GM12878 (cell line): ENCODE data around the gene YTHDF1. TPM values are rescaled to one million over a fixed set of nuclear protein-coding genes. Genes with fewer than 3 reads are reported as not detected.

Source experiments
- ATAC-seq: fragments of 200-7000 bp; cut with Tn5 transposase; 3 replicates; pipeline ENCODE4 v1.9.1; 2020; ENCODE audit warnings: mild to moderate bottlenecking, moderate library complexity
- BruUV-seq: library from RNA; stranded (reverse); fragments of 400-500 nt; replicated peaks from 2 replicates; lab custom pipeline; 2021; lab: Mats Ljungman, UMichigan
- CTCF ChIA-PET: fragments of 300-600 bp; sonication (Branson Sonifier 250); formaldehyde crosslinking; extraction: SDS; loops from one replicate; lab custom pipeline; 2021; ENCODE audit warnings: inconsistent platforms; lab: Yijun Ruan, JAX
- POLR2A ChIA-PET: fragments of 350-600 bp; formaldehyde crosslinking; extraction: SDS; loops from one replicate; lab custom pipeline; 2021; ENCODE audit warnings: inconsistent platforms; lab: Charles Lee
- RAD21 ChIA-PET: fragments of 300-600 bp; sonication (Branson Sonifier 250); formaldehyde crosslinking; loops from one replicate; lab custom pipeline; 2023; ENCODE audit warnings: antibody characterized with exemption; ENCODE audit not compliant: unreplicated experiment; lab: Charles Lee
- SMC1A ChIA-PET: fragments of 300-600 bp; sonication (Branson Sonifier 250); formaldehyde crosslinking; loops from one replicate; lab custom pipeline; 2023; ENCODE audit not compliant: unreplicated experiment, uncharacterized antibody; lab: Charles Lee
- DNase-seq: peaks from one replicate; pipeline ENCODE4 v3.0.0-alpha.2; 2011; ENCODE audit warnings: low read depth, low spot score
- FAIRE-seq: peaks from 3 replicates; lab custom pipeline; 2011; peaks lifted over from hg19 to GRCh38; lab: Jason Lieb, UNC
- H2AFZ ChIP-seq: 2 replicates; pipeline ENCODE4 v1.6.0; 2011; ENCODE audit warnings: low read depth, low read length, control low read depth; ENCODE audit not compliant: control insufficient read depth
- H3K27ac ChIP-seq: 2 replicates; pipeline ENCODE4 v1.5.1; 2011; ENCODE audit warnings: control low read depth; ENCODE audit not compliant: control insufficient read depth, insufficient read depth
- H3K27me3 ChIP-seq, 2 experiments: replicated peaks in 1 of 2; 2 replicates each; pipeline versions ENCODE4 v1.6.0 to v1.6.1; 2011; ENCODE audit warnings: low read length in 1 of 2; ENCODE audit not compliant: control insufficient read depth in 2 of 2, insufficient read depth in 2 of 2
- H3K36me3 ChIP-seq, 2 experiments: 2 replicates each; pipeline ENCODE4 v1.5.1; 2011; ENCODE audit warnings: low read length in 1 of 2; ENCODE audit not compliant: control insufficient read depth in 2 of 2, insufficient read depth in 2 of 2
- H3K4me1 ChIP-seq: 2 replicates; pipeline ENCODE4 v1.6.1; 2011; ENCODE audit warnings: mild to moderate bottlenecking, low read length, moderate library complexity, mixed read lengths; ENCODE audit not compliant: control insufficient read depth, insufficient read depth
- H3K4me2 ChIP-seq: 2 replicates; pipeline ENCODE4 v1.6.0; 2011; ENCODE audit warnings: control low read depth; ENCODE audit not compliant: control insufficient read depth, insufficient read depth
- H3K4me3 ChIP-seq: fragments of 200-600 bp; sonication (generic); 2 replicates; pipeline ENCODE4 v1.5.1; 2016
- H3K79me2 ChIP-seq: 2 replicates; pipeline ENCODE4 v1.6.0; 2011; ENCODE audit warnings: low read length; ENCODE audit not compliant: control insufficient read depth, insufficient read depth
- H3K9ac ChIP-seq: 2 replicates; pipeline ENCODE4 v1.8.0; 2011; ENCODE audit warnings: low read length, control low read depth, mixed read lengths; ENCODE audit not compliant: control insufficient read depth, insufficient read depth
- H3K9me3 ChIP-seq: replicated peaks from 3 replicates; pipeline ENCODE4 v1.5.1; 2011; ENCODE audit warnings: mild to moderate bottlenecking, low read length; ENCODE audit not compliant: control insufficient read depth, insufficient read depth
- H4K20me1 ChIP-seq: 2 replicates; pipeline ENCODE4 v1.6.0; 2011; ENCODE audit not compliant: control insufficient read depth, insufficient read depth
- CEBPZ ChIP-seq: fragments of 150-350 bp; IDR thresholded peaks from 2 replicates; pipeline ENCODE4 v1.6.1; 2016; ENCODE audit warnings: low read depth, low read length
- E4F1 ChIP-seq: fragments of 450-650 bp; IDR thresholded peaks from 2 replicates; pipeline ENCODE4 v1.6.1; 2018; ENCODE audit warnings: borderline replicate concordance, mild to moderate bottlenecking; ENCODE audit not compliant: partially characterized antibody
- EED ChIP-seq: sonication (generic); IDR thresholded peaks from 2 replicates; pipeline ENCODE4 v1.6.1; 2016; ENCODE audit warnings: antibody characterized with exemption, low read depth
- ESRRA ChIP-seq: IDR thresholded peaks from 2 replicates; pipeline ENCODE4 v1.6.1; 2012; ENCODE audit warnings: mild to moderate bottlenecking, low read length, improper control_type of control experiment
- JUND ChIP-seq: IDR thresholded peaks from 2 replicates; pipeline ENCODE4 v1.6.1; 2012; ENCODE audit warnings: low read depth, mild to moderate bottlenecking, low read length, improper control_type of control experiment, moderate library complexity
- RAD51 ChIP-seq: fragments of 450-650 bp; IDR thresholded peaks from 2 replicates; pipeline ENCODE4 v1.6.1; 2016; ENCODE audit warnings: moderate library complexity, mild to moderate bottlenecking, inconsistent platforms
- SMC3 ChIP-seq: IDR thresholded peaks from 2 replicates; pipeline ENCODE4 v1.6.1; 2011; ENCODE audit warnings: low read length, improper control_type of control experiment, borderline replicate concordance
- SP1 ChIP-seq: IDR thresholded peaks from one replicate; pipeline ENCODE4 v1.6.1; 2011; ENCODE audit warnings: low read depth, low read length
- SREBF1 ChIP-seq: IDR thresholded peaks from 2 replicates; pipeline ENCODE4 v1.6.1; 2012; ENCODE audit warnings: mild to moderate bottlenecking, low read length
- WGBS: methylation state at CpG from one replicate; pipeline ENCODE4 v1.1.6; 2016; ENCODE audit warnings: low lambda C conversion rate; ENCODE audit not compliant: insufficient replicate concordance, insufficient coverage; ENCODE audit errors: missing lambda C conversion rate; 5-methylcytosine and 5-hydroxymethylcytosine counted together
- in situ Hi-C: fragments of 300-500 bp; cut with MboI; formaldehyde crosslinking; loops from 9 replicates; pipeline ENCODE4 v1.14.3; 2018; ENCODE audit warnings: mixed read lengths
- intact Hi-C: fragments of 100-400 bp; cut with micrococcal nuclease; formaldehyde crosslinking; loops from one replicate; pipeline ENCODE4 v1.14.2; 2022; ENCODE audit not compliant: unreplicated experiment
- polyA plus RNA-seq, 11 experiments: library from polyadenylated mRNA; depleted of rRNA in 4 of 11; unstranded in 6 of 11; stranded (reverse) in 5 of 11; fragments of >200 nt; fragmentation: Nextera tagmentation in 4 of 11; fragmentation: Illumina TruSeq in 1 of 11; extraction: Ambion mirVana in 4 of 11; extraction: Trizol in 1 of 11; gene quantifications; 1 replicate in 1 of 11; 2 replicates in 10 of 11; pipeline versions ENCODE4 v1.2.1 to v1.2.3, GENCODE V29; 2011 to 2016; ENCODE audit warnings: inconsistent platforms in 2 of 11, missing spikeins in 2 of 11, low read depth in 1 of 11
- total RNA-seq, 4 experiments: library from RNA; depleted of rRNA in 3 of 4; stranded (reverse); fragments of >200 nt in 3 of 4; fragmentation: Illumina TruSeq in 1 of 4; extraction: Trizol in 1 of 4; gene quantifications; 2 replicates each; pipeline versions ENCODE4 v1.2.1 to v1.2.3, GENCODE V29; 2013 to 2021
- TF ChIP-seq, protein P1 (sequence below): fragments of 450-650 bp; IDR thresholded peaks from 2 replicates; pipeline ENCODE4 v1.6.1; 2017; ENCODE audit warnings: low read depth, mild to moderate bottlenecking, moderate library complexity
- TF ChIP-seq, protein P2 (sequence below): IDR thresholded peaks from 2 replicates; pipeline ENCODE4 v1.6.1; 2012; ENCODE audit warnings: mild to moderate bottlenecking, low read depth, low read length

Gene YTHDF1
- total and polyA plus RNA-seq, 10 of the 15 experiments (the other 5 are each of a cell fraction or from before 2014, with no cell fraction given), result 4.6 to 37.8 (median 20.5) TPM

DNA sequence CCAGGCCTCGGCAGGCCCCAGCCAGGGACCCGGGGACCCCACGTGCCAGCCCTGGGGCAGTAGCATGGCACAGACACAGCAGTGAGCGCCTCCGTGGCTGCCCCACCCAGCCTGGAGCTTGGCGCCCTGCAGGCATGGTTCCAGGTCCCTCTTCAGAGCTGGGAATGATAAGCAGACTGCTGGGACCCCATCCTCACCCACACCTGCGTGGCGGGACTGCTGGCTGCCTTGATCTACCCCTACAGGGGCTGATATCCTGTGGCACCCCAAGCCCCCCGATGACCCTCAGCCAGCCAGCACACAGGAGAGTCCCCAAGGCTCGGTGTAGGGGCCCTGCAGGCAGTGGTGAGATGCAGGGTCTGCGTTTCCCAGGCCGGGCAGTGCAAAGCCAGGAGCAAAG is 47.1 kb downstream of the YTHDF1 start (continued):
- TF ChIP-seq CEBPZ (no peak), JUND (no peak)
- TF ChIP-seq, protein P1, sequence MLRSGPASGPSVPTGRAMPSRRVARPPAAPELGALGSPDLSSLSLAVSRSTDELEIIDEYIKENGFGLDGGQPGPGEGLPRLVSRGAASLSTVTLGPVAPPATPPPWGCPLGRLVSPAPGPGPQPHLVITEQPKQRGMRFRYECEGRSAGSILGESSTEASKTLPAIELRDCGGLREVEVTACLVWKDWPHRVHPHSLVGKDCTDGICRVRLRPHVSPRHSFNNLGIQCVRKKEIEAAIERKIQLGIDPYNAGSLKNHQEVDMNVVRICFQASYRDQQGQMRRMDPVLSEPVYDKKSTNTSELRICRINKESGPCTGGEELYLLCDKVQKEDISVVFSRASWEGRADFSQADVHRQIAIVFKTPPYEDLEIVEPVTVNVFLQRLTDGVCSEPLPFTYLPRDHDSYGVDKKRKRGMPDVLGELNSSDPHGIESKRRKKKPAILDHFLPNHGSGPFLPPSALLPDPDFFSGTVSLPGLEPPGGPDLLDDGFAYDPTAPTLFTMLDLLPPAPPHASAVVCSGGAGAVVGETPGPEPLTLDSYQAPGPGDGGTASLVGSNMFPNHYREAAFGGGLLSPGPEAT, result no peak

GRCh38 chr20:63167918-63168520 is 47.9 kb downstream of the YTHDF1 start:
- DNase-seq (no peak), ATAC-seq (no peak), FAIRE-seq (no peak)
- ChIA-PET SMC1A (no interaction called here), POLR2A (no interaction called here), RAD21 (interaction anchor here (0.6 kb wide), 1 partner anchor 195 kb away, joined by 3 read pairs; no protein-coding TSS in a partner anchor), CTCF (no interaction called here)
- Histone ChIP-seq H3K4me2 (no peak overlapping the region), H3K36me3 (no peaks in the 10 kb centered on the region), H3K79me2 (no peaks in the 10 kb centered on the region), H3K4me3 (no peak overlapping the region), H3K27ac (no peak overlapping the region), H4K20me1 (no peaks in the 10 kb centered on the region), H3K9ac (no peak overlapping the region), H3K4me1 (no peaks in the 10 kb centered on the region), H2AFZ (no peak overlapping the region), H3K9me3 (no peaks in the 10 kb centered on the region), H3K27me3 (peaks cover 0 to 2% of the 10 kb centered on the region in 2 experiments; a peak in 3 of 4 replicates)
- no TSS peak for BruUV-seq
- 40% methylated on average over 20 of the region's 23 CpGs for WGBS
- in situ Hi-C loops, result no loop called here
- intact Hi-C loops, result no loop called here
- TF ChIP-seq SMC3, result no peak
- TF ChIP-seq SREBF1, result no peak
- TF ChIP-seq SP1, result no peak
- no peak for TF ChIP-seq E4F1
- no peak for TF ChIP-seq EED
- TF ChIP-seq, protein P2, sequence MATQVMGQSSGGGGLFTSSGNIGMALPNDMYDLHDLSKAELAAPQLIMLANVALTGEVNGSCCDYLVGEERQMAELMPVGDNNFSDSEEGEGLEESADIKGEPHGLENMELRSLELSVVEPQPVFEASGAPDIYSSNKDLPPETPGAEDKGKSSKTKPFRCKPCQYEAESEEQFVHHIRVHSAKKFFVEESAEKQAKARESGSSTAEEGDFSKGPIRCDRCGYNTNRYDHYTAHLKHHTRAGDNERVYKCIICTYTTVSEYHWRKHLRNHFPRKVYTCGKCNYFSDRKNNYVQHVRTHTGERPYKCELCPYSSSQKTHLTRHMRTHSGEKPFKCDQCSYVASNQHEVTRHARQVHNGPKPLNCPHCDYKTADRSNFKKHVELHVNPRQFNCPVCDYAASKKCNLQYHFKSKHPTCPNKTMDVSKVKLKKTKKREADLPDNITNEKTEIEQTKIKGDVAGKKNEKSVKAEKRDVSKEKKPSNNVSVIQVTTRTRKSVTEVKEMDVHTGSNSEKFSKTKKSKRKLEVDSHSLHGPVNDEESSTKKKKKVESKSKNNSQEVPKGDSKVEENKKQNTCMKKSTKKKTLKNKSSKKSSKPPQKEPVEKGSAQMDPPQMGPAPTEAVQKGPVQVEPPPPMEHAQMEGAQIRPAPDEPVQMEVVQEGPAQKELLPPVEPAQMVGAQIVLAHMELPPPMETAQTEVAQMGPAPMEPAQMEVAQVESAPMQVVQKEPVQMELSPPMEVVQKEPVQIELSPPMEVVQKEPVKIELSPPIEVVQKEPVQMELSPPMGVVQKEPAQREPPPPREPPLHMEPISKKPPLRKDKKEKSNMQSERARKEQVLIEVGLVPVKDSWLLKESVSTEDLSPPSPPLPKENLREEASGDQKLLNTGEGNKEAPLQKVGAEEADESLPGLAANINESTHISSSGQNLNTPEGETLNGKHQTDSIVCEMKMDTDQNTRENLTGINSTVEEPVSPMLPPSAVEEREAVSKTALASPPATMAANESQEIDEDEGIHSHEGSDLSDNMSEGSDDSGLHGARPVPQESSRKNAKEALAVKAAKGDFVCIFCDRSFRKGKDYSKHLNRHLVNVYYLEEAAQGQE, result no peak
- TF ChIP-seq RAD51, result no peak
- TF ChIP-seq ESRRA, result no peak
